CD4-positive, alpha-beta T cell treated with Interleukin-12 subunit alpha and Interleukin-12 subunit beta, for 1 hour (primary cell): ENCODE results near the gene WWTR1.

Experiments used
- DNase-seq: peaks from one replicate; pipeline ENCODE4 v3.0.0-alpha.2; 2020

Gene WWTR1

DNA sequence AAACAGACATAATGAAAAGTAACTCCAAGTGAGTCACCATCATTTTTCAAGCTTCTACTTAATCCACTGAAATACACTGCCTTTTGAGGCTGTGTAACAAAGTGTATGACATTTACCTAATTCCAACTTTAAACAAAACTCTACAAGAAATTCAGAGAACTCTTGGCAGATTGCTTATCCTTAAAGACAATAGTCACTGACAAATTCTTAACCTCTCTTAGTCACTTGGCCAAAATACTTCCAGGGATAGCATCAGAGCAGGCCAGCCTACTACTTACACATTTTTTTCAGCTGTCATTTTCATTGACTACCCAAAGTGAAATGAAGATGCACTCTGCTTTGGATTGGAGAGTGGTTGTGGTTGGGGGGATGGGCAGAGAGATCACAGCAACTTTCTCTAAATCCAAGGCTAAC is 3.6 kb downstream of the WWTR1 start:
- no peak for DNase-seq

DNA sequence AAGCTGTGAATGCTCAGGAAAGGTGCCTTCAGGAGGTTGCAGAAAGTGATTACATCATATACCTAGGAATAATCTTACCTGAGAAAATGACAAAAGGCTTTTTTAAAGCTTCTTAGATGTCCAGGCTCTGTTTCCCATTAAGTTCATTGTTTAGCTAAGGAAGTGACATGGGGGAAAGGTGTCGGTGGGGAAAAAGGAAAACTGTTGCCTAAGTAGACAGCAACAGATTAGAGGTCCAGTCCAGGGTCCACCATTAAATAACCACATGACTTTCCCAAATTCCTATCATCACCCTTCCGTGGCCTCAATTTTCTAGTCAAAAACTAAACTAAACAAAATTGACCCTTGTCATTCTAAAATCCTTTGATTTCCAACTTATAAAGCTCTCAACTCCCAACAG is 4.3 kb downstream of the WWTR1 start:
- no peak for DNase-seq

DNA sequence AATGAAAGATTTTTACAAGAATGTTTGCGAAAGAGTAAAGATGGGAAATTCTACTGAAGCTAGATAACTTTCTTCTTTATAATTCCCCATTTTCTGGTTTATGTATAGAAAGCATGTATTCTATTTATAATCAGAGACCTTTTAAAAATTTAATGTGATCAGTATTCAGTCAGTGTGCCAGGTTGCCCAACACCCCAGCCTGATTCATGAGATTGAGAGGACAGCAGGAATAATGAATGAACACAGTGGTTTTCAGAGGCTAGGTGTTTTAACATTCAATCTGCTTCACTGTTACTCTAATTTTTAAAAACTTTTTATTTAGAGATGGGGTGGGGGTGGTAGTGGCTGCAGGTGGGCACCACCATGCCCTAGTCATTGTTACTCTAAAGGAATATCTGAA is 4.7 kb downstream of the WWTR1 start:
- no peak for DNase-seq

DNA sequence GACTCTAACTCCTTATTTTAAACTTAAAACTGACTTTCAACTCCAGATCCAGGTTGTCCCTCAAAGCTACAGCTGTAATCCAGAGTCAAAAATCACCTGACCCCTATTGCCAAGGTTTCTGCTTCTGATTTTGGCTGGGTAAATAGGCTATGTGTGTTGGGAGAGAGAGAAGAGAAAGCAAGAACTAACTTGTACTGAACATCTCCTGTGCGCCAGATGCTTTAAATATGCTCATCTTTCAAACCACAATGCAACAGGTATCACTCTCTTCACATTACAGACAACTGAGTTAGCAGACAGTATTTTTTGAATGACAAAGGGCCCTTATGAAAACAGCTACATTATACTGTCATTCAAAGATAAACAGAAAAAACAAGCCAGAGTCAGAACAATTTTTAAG is 7.0 kb downstream of the WWTR1 start:
- no peak for DNase-seq

DNA sequence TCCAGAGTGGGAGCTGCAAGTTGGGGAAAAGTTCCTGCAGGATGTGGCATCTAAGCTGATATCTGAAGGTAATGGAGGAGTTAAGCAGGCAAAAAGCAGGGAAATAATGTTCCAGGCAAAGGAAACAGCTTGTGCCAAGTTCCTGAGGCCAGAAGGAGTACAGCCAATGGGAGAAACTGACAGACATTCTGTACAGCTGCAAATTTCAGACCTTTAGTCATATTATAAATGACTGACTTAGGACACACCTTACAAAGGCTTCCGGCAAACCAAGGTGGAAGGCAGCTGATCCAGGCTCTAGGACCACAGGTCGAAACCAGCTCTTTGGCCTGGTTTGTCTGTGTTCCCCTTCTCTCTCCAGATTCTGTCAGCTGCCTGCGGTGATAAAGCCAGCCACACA is 9.3 kb downstream of the WWTR1 start:
- DNase-seq, result no peak

DNA sequence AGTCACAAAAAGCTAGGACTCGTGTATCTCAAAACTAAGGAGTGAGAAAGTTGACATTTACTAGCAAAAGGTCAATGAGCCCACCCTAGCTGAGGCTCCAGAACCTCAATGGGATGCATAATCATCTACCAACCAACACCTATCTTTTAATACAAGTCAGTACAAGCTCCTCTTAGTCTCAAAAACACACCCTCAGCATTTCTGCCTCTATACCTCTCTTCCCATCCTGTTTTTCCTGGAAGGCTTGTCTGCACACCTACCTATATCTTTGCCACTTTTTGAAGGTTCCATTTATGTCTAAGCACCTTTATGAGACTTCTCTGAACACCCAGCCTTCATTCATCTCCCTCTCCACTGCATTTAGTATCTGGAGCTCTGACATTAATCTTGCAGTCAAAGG is 10.0 kb downstream of the WWTR1 start:
- no peak for DNase-seq

DNA sequence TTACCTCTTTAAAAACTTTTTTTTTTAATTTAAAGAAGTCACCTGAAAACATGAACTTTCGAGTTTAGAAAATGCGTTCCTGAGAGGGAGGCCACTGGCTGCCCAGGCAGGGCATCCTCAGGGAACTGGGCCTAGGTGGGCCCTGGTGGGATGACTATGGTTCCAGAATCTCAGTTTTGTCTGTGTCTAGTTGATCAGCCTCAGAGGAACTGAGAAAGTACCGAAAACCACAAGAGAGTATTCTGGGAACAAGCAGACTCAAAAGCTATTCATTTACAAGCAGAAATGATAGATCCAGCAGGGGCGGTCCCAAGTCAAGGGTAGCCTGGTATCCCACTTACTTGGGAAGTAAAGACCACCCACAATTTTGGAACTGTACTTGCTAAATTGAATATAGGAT is 10.5 kb downstream of the WWTR1 start:
- DNase-seq, result no peak

DNA sequence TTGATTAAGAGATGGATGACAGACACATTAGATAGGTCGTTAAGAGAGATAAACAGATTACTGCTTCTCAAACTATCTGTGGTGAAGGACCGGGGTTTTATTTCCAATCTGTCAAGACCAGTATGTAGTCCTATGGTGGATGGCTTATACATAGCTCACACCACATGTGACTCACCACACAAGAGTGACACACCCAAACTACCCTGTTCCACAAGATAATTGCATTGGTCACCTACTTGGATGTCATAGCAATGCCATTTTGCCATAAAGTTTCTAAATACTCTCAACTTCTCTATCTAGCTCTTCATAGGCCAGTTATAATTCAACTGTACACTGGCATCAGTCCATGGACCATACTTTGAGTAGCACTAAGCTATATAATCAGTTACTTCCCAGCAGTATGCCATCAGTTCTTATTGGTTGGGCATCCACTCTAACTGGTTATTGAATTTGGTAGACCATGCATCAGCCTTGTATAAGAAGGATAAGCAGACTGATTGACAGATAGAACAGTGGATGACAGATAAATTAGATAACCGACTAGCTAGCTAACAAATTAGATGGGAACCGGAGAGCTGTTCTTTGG is 11.6 kb downstream of the WWTR1 start:
- DNase-seq, result no peak

DNA sequence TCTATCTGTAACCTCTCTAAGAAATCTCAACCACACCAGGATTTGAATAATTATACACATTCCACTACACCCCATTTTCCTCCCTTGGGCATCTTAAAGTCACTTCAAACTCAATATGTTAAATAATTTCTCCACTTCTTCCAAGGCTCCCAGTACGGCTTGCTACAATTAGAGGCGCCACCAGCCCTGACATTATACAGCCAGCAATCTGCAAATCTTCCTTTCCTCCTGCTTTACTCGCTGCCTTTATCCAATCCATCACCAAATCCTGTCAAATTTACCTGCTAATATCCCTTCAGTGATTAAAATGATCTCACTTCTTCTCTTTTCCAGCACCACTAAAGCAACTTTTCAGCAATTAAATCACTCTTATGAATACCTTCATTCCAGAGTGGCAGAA is 13.9 kb downstream of the WWTR1 start:
- DNase-seq, result no peak

DNA sequence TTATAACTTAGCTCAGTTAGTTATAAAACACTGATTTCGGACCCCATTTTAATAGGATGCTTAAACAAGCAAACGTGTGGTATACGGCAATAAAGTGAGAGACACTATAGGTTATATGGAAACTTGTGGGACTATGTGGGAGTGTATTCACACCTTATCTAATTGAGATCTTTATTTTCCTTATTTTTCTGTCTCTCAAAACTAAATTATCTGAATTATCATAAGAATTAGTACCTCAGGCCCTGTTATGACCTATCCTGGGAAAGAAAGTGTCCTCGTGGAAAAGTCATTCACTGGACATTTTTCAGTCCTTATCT is 14.4 kb downstream of the WWTR1 start:
- DNase-seq, result no peak

DNA sequence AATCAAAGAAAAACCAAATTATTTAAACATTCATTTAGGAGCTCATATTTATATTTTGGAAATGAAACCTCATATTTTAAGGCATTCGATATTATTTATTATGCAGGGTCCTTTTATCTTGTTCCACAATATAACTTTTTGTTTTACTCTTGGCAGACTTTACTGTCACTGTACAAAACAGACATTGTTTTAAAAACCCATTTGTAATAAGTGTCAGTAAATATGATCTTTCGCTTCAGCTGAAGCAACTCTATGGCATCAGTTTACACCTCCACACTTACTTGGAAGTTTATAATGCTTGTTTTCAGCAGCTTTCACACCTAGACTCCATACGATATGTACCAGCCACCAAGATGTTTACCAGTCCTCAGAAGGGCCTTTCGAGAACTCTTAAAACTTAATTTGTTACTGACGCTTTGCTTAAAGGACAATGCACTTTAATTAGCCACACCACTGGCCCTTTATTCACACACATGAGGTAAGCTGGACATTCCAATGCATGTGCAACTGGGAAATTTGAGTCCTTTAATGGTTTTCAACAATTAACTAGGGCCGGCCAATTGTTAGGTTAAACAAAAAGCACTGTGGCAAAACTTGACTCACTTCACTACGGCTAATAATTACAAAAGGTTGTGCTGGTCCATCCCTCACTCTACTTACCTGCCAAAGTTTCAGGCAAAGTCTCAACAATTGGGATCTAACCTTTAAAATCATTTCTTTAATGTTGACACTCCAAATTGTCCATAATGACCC is 16.7 kb downstream of the WWTR1 start:
- DNase-seq, result no peak

DNA sequence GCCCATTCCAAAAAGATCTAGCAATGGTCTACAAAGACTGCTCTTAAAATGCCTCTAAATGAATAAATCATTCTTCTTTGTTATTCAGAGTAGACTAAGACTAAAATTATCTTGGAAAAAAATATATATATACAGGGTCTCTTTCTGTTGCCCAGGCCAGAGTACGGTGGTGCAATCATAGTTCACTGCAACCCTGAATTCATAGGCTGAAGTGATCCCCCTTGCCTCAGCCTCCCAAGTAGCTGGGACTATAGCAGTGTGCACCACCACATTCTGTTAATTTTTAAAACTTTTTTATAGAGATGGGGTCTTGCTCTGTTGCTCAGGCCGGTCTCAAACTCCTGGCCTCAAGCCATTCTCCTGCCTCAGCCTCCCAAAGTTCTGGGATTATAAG is 18.7 kb downstream of the WWTR1 start:
- DNase-seq, result no peak

DNA sequence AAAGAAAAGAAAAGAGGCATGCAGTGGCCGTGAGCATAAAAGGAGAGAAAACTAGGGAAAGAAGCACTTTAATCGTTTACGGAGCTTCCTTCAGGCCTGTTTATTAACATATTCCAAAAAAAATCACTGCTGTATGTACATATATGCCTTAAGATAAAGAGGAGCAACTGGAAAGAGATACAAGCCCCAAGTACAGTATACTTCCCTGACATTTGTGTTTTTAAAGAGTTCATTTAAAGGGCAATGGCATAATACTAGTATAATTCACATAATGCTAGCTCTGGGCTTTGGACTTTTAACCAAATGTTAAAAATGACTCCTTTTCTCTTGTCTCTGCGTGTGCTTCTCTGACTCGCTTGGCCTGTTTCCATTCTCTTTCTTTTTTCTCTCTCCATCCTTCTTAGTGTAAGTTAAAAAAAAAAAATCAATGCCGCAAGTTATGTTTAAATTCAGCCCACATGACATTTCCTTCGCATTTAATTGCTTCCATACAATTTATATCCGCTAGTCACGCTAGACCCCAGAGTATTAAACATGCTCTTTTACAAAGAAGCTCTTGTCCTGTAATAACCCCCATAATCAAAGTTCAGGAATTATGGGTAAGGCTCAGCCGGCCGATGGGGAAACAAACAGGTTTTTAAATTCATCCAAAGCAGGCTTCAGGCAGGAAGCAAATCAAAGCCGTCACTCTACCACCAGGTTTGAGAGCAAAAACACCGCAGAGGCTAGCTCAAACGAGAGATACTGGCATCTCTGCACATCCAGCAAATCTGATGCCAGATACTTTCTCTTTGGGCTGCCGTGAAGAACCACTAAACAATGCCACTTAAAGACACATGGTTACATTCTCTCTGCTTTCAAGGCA is 19.4 kb downstream of the WWTR1 start:
- DNase-seq, result no peak

DNA sequence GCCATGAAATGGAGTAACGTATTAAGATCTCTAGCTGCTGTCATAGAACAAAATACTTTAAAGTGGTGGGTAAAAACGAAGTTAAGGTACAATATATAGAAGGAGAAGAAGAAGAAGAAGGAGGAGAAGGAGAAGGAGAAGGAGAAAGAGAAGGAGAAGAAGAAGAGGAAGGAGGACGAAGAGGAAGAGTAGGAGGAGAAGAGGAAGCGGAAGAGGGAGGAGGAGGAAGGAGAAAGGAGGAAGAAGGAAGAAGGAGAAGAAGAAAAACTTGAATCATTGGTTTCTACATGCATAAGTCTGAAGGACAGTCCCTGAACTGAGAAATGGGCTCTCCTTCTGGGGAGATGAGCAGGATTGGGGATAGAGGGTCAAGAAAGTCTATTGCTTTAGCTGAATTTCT is 22.4 kb downstream of the WWTR1 start:
- no peak for DNase-seq

DNA sequence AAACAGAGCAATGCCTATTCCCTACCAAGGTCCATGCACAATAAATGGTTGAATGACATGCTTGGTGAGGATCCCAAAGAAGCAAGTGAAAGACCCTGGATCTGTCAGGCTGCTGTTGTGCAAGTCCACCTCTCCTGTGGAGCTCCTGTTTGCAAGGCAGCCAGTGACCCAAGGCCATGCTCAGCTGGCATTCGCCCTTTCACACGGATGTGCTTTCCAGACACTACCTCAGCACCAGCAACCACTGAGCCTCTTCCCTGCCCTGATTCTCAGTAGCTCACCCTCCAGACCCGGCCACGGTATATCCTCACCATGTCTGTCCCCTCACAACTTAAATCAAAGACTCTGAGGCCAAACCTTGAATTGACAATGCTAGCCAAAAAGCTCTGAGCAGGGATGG is 23.3 kb downstream of the WWTR1 start:
- no peak for DNase-seq

DNA sequence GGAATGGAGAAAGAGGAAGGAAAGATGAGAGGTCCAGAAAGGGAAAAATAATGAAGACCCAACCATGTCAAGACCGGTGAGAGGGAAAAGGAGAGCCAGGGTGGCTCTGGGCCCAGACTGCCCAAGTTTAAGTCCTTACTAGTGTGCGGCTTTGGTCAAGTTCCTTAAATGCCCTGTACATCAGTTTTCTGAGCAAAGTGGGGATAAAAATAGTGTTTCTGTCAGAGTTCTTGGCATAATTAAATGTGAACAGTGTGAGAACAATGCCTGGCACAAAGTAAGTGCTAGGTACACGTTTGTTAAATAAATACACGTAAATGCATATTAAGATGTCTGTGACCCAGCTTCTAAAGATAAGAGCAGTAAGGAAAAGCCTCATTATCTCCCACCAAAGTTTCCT is 23.8 kb downstream of the WWTR1 start:
- DNase-seq, result no peak

DNA sequence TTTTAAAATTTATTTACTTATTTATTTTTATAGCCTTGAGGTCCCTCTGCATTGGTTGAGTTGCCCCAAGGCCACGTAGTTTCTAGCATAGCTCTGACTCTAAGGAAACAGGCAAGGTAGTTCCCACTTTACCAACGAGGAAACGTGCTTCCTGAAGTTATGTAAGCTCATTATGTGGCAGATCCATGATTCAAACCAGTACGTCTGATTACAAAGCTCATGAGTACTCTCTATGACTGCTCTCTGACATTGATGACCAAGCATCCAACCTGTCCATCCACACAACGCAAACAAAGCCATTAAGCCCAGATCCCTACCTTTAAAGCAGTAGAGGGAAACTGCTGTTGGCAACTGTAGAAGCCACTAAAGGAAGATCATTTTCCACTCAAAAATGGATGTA is 25.6 kb downstream of the WWTR1 start:
- DNase-seq, result no peak

DNA sequence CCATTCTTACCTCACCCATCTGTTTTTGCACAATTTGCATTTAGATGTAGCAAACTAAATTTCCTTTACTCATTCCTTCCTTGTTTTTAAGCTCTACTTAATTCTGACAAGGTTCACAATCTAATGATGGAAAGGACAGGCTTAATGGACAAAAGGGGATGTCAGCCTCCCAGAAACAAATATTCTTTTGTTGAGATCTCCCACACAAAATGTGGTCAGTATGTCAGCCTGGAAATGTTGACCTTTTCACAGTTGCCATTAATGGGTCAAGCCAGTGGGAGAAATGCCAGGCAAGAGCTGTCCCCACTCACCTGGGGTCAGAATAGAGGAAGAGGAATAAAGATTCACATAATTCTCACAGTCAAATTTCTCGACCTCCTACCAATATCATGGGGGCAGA is 27.0 kb downstream of the WWTR1 start:
- no peak for DNase-seq

DNA sequence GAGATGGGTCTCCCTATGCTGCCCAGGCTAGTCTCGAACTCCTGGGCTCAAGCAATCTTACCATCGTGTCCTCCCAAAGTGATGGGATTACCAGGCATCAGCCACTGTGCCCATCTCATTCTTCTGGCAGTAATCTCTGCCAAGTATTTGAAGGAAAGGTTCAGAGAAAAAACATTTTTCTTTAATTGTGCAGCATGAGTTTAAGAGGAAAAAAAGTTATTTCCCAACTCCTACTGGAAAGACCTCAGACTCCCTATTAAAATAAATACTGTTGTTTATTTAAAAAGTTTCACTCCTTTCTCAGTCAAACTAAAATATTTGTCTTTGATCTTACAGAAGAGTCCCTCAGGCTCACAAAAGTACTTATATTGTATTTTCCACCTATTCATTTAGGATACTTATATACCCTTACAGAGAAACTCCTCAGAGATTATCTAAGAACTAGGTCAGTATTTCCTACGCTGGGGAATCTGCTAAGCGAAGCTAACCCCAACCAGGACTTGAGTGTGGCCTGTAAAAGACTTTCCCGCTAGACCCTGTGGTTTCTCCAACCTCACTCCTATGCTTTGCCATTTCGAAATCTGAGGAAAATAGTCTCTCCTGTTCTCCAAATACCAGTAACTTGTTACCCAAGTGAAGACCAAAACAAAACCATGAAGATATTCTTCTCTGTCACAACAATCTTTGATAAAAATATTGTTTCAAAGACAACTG is 28.7 kb downstream of the WWTR1 start:
- DNase-seq, result no peak

DNA sequence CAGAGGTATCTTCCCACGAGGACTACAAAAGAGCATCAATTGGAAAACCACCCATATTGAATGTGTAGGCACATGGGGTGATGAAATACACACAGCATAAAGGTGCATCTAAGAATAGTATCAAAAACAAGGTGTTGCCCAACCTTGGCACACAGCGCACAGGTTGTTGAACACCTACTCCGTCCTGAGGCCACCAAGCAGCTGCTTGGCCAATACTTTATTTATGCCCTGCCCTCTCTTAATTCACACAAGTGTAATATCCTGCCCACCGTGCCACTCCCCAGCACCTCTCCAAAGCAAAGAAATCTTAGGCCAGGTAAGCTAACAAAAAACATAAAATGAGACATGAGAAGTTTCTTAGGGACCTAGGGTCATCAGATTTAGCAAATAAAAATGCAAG is 31.2 kb downstream of the WWTR1 start:
- DNase-seq, result no peak

DNA sequence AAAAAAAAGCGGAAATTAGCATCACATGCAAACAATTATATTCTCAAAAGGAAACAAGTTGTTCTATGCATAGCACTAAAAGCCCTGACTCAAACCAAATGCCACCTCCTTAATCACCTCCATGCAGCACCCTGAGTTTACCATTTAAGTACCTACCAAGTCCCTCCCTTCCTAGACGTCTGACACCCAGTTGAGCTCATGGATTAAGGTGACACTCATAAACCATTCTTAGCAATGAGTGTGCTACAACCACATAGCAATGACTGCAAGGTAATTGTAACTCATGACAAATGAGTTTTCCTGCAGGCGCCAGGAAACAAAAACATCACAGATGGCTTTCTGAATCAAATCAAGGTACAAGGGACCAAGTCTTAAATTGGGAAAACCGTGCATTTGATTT is 32.0 kb downstream of the WWTR1 start:
- DNase-seq, result no peak

DNA sequence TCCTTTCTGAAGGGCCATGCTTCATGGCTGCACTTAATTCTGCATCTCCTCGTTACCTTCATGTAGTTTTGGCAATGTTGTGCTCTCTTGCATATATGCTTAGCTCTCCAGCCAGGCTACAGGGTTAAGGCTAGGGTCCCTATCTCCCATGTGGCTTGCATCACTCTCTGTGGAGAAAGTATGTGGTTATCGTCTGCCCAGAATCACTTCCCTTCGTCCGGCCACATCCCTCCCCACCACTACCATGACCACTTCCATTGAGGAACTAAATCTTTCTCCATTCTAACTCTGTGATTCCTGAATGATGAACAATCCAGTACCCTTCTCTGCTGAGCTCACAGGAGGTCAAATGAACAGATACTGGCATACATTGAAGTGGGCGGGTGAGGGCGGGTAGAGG is 34.0 kb downstream of the WWTR1 start:
- DNase-seq, result no peak

DNA sequence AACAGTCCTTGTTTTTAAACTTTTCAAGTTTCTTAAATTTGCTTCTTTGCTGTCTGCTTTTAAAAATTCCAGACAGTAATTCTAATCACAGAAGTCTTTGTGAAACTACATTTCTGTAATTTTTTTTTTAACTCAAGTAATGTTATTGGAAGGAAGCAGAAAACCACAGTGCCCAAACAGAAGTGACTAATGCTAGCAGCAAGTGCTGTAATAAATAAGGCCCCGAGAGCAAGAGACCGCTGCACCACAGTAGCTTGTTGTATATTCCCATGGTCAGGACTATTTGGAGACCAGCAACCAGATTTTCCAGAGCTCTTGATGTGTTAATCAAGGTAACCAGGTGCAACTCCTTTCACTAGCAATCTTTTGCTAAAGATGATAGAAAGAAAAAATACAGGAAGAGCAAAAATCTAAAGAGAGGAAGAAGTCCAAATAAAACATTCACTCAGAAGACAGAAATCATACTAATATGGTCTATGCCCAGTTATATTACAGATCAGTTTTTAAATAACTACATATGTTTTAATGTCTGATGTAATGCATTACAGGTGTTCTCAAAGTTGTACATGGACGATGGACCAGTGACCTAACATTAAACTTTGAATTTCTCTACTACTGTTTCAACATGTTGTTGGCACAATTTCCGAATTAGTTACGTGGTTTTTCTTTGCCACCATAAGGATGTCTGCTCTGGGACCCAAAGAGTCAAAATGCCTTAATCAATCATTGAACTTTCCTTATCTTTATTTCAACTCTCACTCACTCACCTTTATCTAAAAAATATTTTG is 36.4 kb downstream of the WWTR1 start:
- no peak for DNase-seq
